ENCODE data around the gene ZNF75A. TPM values are rescaled to one million over a fixed set of nuclear protein-coding genes. Genes with fewer than 3 reads are reported as not detected.

The ZNF75A gene
- total and polyA plus RNA-seq, 9 of the 15 experiments (the other 6 are each of a cell fraction or from before 2014, with no cell fraction given): 7.2 to 24.5 (median 17.1) TPM

- TF ChIP-seq PRDM10 (IDR thresholded peaks at IDR 0.05; ENCODE audit: partially characterized antibody) (peak; percentile 47), RBM34 (IDR thresholded peaks at IDR 0.05; ENCODE audit: borderline replicate concordance, insufficient read depth, low read length) (no peak), GABPA (tag; conservative IDR thresholded peaks at IDR 0.05; ENCODE audit: low read depth) (peak; percentile 97), WHSC1 (IDR thresholded peaks at IDR 0.05; ENCODE audit: low read length) (no peak), CBFB (CRISPR knock-in tag; IDR thresholded peaks at IDR 0.05) (no peak), ZBTB2 (IDR thresholded peaks at IDR 0.05) (no peak), ETS1 (conservative IDR thresholded peaks at IDR 0.05; ENCODE audit: control insufficient read depth, low read depth, low read length) (peak; percentile 92), ZNF511 (CRISPR knock-in tag; IDR thresholded peaks at IDR 0.05) (no peak; the same call in none of the 2 replicates), NFATC3 (IDR thresholded peaks at IDR 0.05) (no peak), USF1 (CRISPR knock-in tag; IDR thresholded peaks at IDR 0.05) (peak; percentile 95), ZBTB17 (CRISPR knock-in tag; IDR thresholded peaks at IDR 0.05) (peak; percentile 69; the same call in 1 of the 2 replicates), SUPT5H (IDR thresholded peaks at IDR 0.05) (peak; percentile 85), ZNF354B (CRISPR knock-in tag; IDR thresholded peaks at IDR 0.05) (no peak), NONO (IDR thresholded peaks at IDR 0.05; ENCODE audit: low read depth in 2 of 2, low read length in 1 of 2) (peak in 1 of 2 experiments; percentile 28; a peak in 1 of 4 replicates), ZNF695 (CRISPR knock-in tag; IDR thresholded peaks at IDR 0.05) (no peak), CREB3 (tag; conservative IDR thresholded peaks at IDR 0.05; ENCODE audit: low read depth) (no peak; the same call in 1 of the 2 replicates), JUN (IDR thresholded peaks at IDR 0.05; ENCODE audit: borderline replicate concordance, low read depth, low read length) (peak; percentile 10; the same call in 1 of the 2 replicates), JUN (CRISPR knock-in tag; IDR thresholded peaks at IDR 0.05; ENCODE audit: borderline replicate concordance) (no peak)
These were observed 22.4 kb upstream of the ZNF75A start, which contains the start of gene ZNF263 (continued) for GRCh38 chr16:3282730-3283542.
